ENCODE results near the gene C4B. TPM values are rescaled to one million over a fixed set of nuclear protein-coding genes. Genes with fewer than 3 reads are reported as not detected.

C4B gene
- polyA plus RNA-seq, 2 of the 4 experiments (the other 2 are of a cell fraction) = 1.3 TPM

GRCh38 chr6:32068867-32069266 is 54.3 kb downstream of the C4B start:
- DNase-seq (ENCODE audit: low read depth in 1 of 2, low spot score in 1 of 2) (no peak), FAIRE-seq (no peak), ATAC-seq (no peak)
- Histone ChIP-seq H3K4me3 (no peak overlapping the region), H3K27ac (no peak overlapping the region), H3K4me2 (no peak overlapping the region), H3K4me1 (no peaks in the 10 kb centered on the region), H3K9me3 (no peaks in the 10 kb centered on the region)
- TF ChIP-seq TP53 (CRISPR knock-in tag; IDR thresholded peaks at IDR 0.05) (no peak), ESRRA (IDR thresholded peaks at IDR 0.05; ENCODE audit: borderline replicate concordance, low read length) (no peak), TFCP2L1 (CRISPR knock-in tag; IDR thresholded peaks at IDR 0.05) (no peak), HES2 (IDR thresholded peaks at IDR 0.05) (no peak), POLR2A (IDR thresholded peaks at IDR 0.05; ENCODE audit: low read length) (no peak), SMC3 (IDR thresholded peaks at IDR 0.05) (no peak), FOXS1 (CRISPR knock-in tag; IDR thresholded peaks at IDR 0.05) (no peak), E2F6 (IDR thresholded peaks at IDR 0.05; ENCODE audit: borderline replicate concordance, low read depth) (no peak), SREBF2 (IDR thresholded peaks at IDR 0.05) (no peak), GATA3 (IDR thresholded peaks at IDR 0.05; ENCODE audit: borderline replicate concordance) (no peak), FOSB (CRISPR knock-in tag; IDR thresholded peaks at IDR 0.05) (no peak), JUN (IDR thresholded peaks at IDR 0.05) (no peak), MAX (IDR thresholded peaks at IDR 0.05) (no peak), MAZ (IDR thresholded peaks at IDR 0.05; ENCODE audit: borderline replicate concordance, low read depth, low read length) (no peak)
- ChIA-PET POLR2A (no interaction called here), CTCF (interaction anchor here (0.6 to 0.8 kb wide), 2 partner anchors 16 to 152 kb away, joined by 3 read pairs; no protein-coding TSS in a partner anchor)
- WGBS (ENCODE audit: missing lambda C conversion rate) = 66% methylated on average over 11 of the region's 14 CpGs

GRCh38 chr6:32069460-32069859 is 54.9 kb downstream of the C4B start:
- Histone ChIP-seq H3K4me3 (no peak overlapping the region), H3K4me1 (no peaks in the 10 kb centered on the region), H3K27ac (no peak overlapping the region), H3K9me3 (no peaks in the 10 kb centered on the region), H3K4me2 (no peak overlapping the region)
- POLR2A ChIA-PET = no interaction called here
- CTCF ChIA-PET = interaction anchor here (0.6 to 1.3 kb wide), 3 partner anchors 9 to 152 kb away, joined by 3 read pairs; no protein-coding TSS in a partner anchor
- FAIRE-seq (no peak), ATAC-seq (no peak; a peak in 1 of 6 replicates), DNase-seq (ENCODE audit: low read depth in 1 of 2, low spot score in 1 of 2) (no peak)
- WGBS (ENCODE audit: missing lambda C conversion rate) = 76% methylated on average over 15 of the region's 17 CpGs
- no peak for TF ChIP-seq MYC (IDR thresholded peaks at IDR 0.05; ENCODE audit: borderline replicate concordance, low read length)
- TF ChIP-seq SREBF2 (IDR thresholded peaks at IDR 0.05) = no peak
- no peak for TF ChIP-seq CBX8 (IDR thresholded peaks at IDR 0.05)
- TF ChIP-seq ELK1 (IDR thresholded peaks at IDR 0.05; ENCODE audit: low read depth, low read length) = no peak

GRCh38 chr6:32069878-32070515 is 55.4 kb downstream of the C4B start:
- ChIA-PET CTCF (interaction anchor here (0.6 to 1.3 kb wide), 3 partner anchors 9 to 272 kb away, joined by 3 to 4 read pairs (median 3); no protein-coding TSS in a partner anchor), POLR2A (no interaction called here)
- FAIRE-seq = no peak
- H3K9me3 ChIP-seq = no peaks in the 10 kb centered on the region
- TF ChIP-seq HOXB5 (CRISPR knock-in tag; IDR thresholded peaks at IDR 0.05) = no peak
- TF ChIP-seq ZNF302 (CRISPR knock-in tag; IDR thresholded peaks at IDR 0.05) = no peak
- no peak for TF ChIP-seq PHF8 (IDR thresholded peaks at IDR 0.05; ENCODE audit: borderline replicate concordance, low read depth)
- no peak for TF ChIP-seq POLR2A (IDR thresholded peaks at IDR 0.05; ENCODE audit: low read length)
- TF ChIP-seq CTCF (IDR thresholded peaks at IDR 0.05) = no peak
- no peak for TF ChIP-seq HOXB13 (CRISPR knock-in tag; IDR thresholded peaks at IDR 0.05; ENCODE audit: low read depth)
- no peaks in the 10 kb centered on the region for H3K4me1 ChIP-seq
- no peak overlapping the region for H3K4me2 ChIP-seq
- H3K27ac ChIP-seq = no peak overlapping the region
- H3K4me3 ChIP-seq = no peak overlapping the region
- ATAC-seq = no peak
- 58% methylated on average over 8 of the region's 24 CpGs for WGBS (ENCODE audit: missing lambda C conversion rate)
- no peak for DNase-seq (ENCODE audit: low read depth in 1 of 2, low spot score in 1 of 2)
